Fibroblast of mammary gland (primary cell): ENCODE results near the gene NKX3-2.

Experiments
- DNase-seq: peaks from one replicate; pipeline ENCODE4 v3.0.0-alpha.2; 2010; ENCODE audit warnings: low read depth
- H3K4me3 ChIP-seq: 2 replicates; pipeline ENCODE4 v1.5.1; 2011; ENCODE audit warnings: low read depth, mild to moderate bottlenecking, low read length, moderate library complexity; ENCODE audit not compliant: control insufficient read depth
- CTCF ChIP-seq: conservative IDR thresholded peaks from 2 replicates; pipeline ENCODE4 v1.5.1; 2011; ENCODE audit warnings: low read depth, low read length, inconsistent platforms; ENCODE audit not compliant: control insufficient read depth, insufficient read depth

NKX3-2 gene

GRCh38 chr4:13541720-13542576 is 2.4 kb downstream of the NKX3-2 start:
- no peak for DNase-seq

GRCh38 chr4:13541176-13541604 is 3.1 kb downstream of the NKX3-2 start:
- no peak for TF ChIP-seq CTCF
- H3K4me3 ChIP-seq, result no peak overlapping the region
- no peak for DNase-seq

More at GRCh38 chr4:13541720-13542576, 2.4 kb downstream of the NKX3-2 start:
- peak; percentile 15 for TF ChIP-seq CTCF
- no peak overlapping the region for H3K4me3 ChIP-seq

- no peak for TF ChIP-seq CTCF
- DNase-seq, result no peak
- H3K4me3 ChIP-seq, result no peak overlapping the region
Observed at GRCh38 chr4:13540446-13541175, 3.7 kb downstream of the NKX3-2 start.

- TF ChIP-seq CTCF, result no peak
- H3K4me3 ChIP-seq, result no peak overlapping the region
- DNase-seq, result no peak
Observed at GRCh38 chr4:13539619-13540445, 4.5 kb downstream of the NKX3-2 start.

GRCh38 chr4:13539047-13539618 is 5.2 kb downstream of the NKX3-2 start:
- DNase-seq, result no peak
- H3K4me3 ChIP-seq, result no peak overlapping the region
- no peak for TF ChIP-seq CTCF

- TF ChIP-seq CTCF, result no peak
- no peak for DNase-seq
- H3K4me3 ChIP-seq, result no peak overlapping the region
Observed at GRCh38 chr4:13538427-13538973, 5.8 kb downstream of the NKX3-2 start.
